NCI-H1417 (cell line): ENCODE measurements around the gene TCERG1L.
"Not testable (repeated sequence)": the region's sequence is repeated elsewhere in the genome, so short reads cannot be mapped to it uniquely, and the experiment has no call there.

Source experiments
- DNase-seq, 3 experiments: peaks; one replicate each; lab custom pipeline; 2025; lab: John Stamatoyannopoulos, UW

The TCERG1L gene

GRCh38 chr10:131184503-131184902 is 127.0 kb downstream of the TCERG1L start:
- no peak for DNase-seq

GRCh38 chr10:131183546-131184045 is 127.9 kb downstream of the TCERG1L start:
- DNase-seq: no peak

- DNase-seq: peak in 1 of 3 experiments; percentile 2
These were observed 130.1 kb downstream of the TCERG1L start for GRCh38 chr10:131181456-131181855.

- no peak for DNase-seq
These were observed 130.6 kb downstream of the TCERG1L start for GRCh38 chr10:131180740-131181415.

- no peak for DNase-seq
These were observed 131.4 kb downstream of the TCERG1L start for GRCh38 chr10:131180086-131180485.

- no peak for DNase-seq
These were observed 132.2 kb downstream of the TCERG1L start for GRCh38 chr10:131179361-131179760.

GRCh38 chr10:131178521-131179331 is 132.8 kb downstream of the TCERG1L start:
- peak; percentile 7 to 65 (median 36) for DNase-seq

- peak in 1 of 3 experiments; percentile 12 for DNase-seq
These were observed 133.8 kb downstream of the TCERG1L start for GRCh38 chr10:131177431-131178327.

- DNase-seq: no peak
These were observed 134.6 kb downstream of the TCERG1L start for GRCh38 chr10:131176907-131177306.

GRCh38 chr10:131176324-131176723 is 135.2 kb downstream of the TCERG1L start:
- not testable (repeated sequence) for DNase-seq

- no peak for DNase-seq
These were observed 135.6 kb downstream of the TCERG1L start for GRCh38 chr10:131175891-131176290.

GRCh38 chr10:131174651-131175540 is 136.6 kb downstream of the TCERG1L start:
- no peak for DNase-seq

GRCh38 chr10:131174211-131174565 is 137.3 kb downstream of the TCERG1L start:
- DNase-seq: no peak

- DNase-seq: no peak
These were observed 137.9 kb downstream of the TCERG1L start for GRCh38 chr10:131173484-131174210.

- no peak for DNase-seq
These were observed 139.1 kb downstream of the TCERG1L start for GRCh38 chr10:131172433-131172832.

GRCh38 chr10:131169146-131169545 is 142.4 kb downstream of the TCERG1L start:
- DNase-seq: no peak

- no peak for DNase-seq
These were observed 143.2 kb downstream of the TCERG1L start for GRCh38 chr10:131168238-131168875.

GRCh38 chr10:131167036-131167860 is 144.3 kb downstream of the TCERG1L start:
- no peak for DNase-seq

- DNase-seq: no peak
These were observed 145.0 kb downstream of the TCERG1L start for GRCh38 chr10:131166486-131166885.
